Right lobe of liver (tissue), 6 donors: ENCODE results near the gene RHOJ. TPM values are rescaled to one million over a fixed set of nuclear protein-coding genes. Genes with fewer than 3 reads are reported as not detected.

Experiments used
- ATAC-seq, 4 donors: fragments of 200-7000 bp; cut with Tn5 transposase; one replicate each; pipeline ENCODE4 v1.9.1; 2020; ENCODE audit warnings: mild to moderate bottlenecking in 4 of 4, moderate library complexity in 4 of 4
- DNase-seq, 3 donors: peaks; one replicate each; pipeline ENCODE4 v3.0.0-alpha.2; 2020
- H3K27ac ChIP-seq, 3 donors: fragments of 200-600 bp; one replicate each; pipeline ENCODE4 v1.8.0; 2022
- H3K27me3 ChIP-seq, 2 donors: fragments of 200-600 bp; one replicate each; pipeline ENCODE4 v1.8.0; 2022
- H3K36me3 ChIP-seq, 4 donors: fragments of 200-600 bp; sonication (generic) in 1 of 4; one replicate each; pipeline versions ENCODE4 v1.5.1 to v1.8.0; 2017 to 2022; ENCODE audit warnings: control low read depth in 1 of 4
- H3K4me1 ChIP-seq, 4 donors: fragments of 200-600 bp; sonication (generic) in 1 of 4; one replicate each; pipeline versions ENCODE4 v1.5.1 to v1.8.0; 2017 to 2022; ENCODE audit warnings: control low read depth in 1 of 4
- H3K4me3 ChIP-seq, 3 donors: fragments of 200-600 bp; one replicate each; pipeline ENCODE4 v1.8.0; 2022
- H3K9me3 ChIP-seq, 4 donors: fragments of 200-600 bp; sonication (generic) in 1 of 4; one replicate each; pipeline versions ENCODE4 v1.5.1 to v1.8.0; 2017 to 2022; ENCODE audit warnings: control low read depth in 1 of 4
- POLR2A ChIP-seq: fragments of 450-650 bp; IDR thresholded peaks from one replicate; pipeline ENCODE4 v1.6.1; 2017; ENCODE audit warnings: antibody characterized with exemption, mild to moderate bottlenecking
- WGBS: methylation state at CpG from one replicate; pipeline ENCODE4 v1.1.6; 2018; ENCODE audit warnings: low coverage, low lambda C conversion rate; ENCODE audit not compliant: insufficient coverage; ENCODE audit errors: missing lambda C conversion rate; 5-methylcytosine and 5-hydroxymethylcytosine counted together
- intact Hi-C, 2 donors: fragments of 100-400 bp; cut with DNase I; formaldehyde crosslinking; loops; one replicate each; pipeline versions ENCODE4 v1.11.2 to v1.14.1; 2022
- total RNA-seq, 6 experiments: library from RNA; depleted of rRNA in 2 of 6; stranded (reverse); fragments of >200 nt in 2 of 6; fragmentation: NEBNext Ultra II Directional in 3 of 6; extraction: Animal tissue kit (Norgen Biotek cat#: 25700) in 3 of 6; gene quantifications; one replicate each; pipeline versions ENCODE4 v1.1.0 to v1.2.4, GENCODE V29; 2016 to 2023
- TF ChIP-seq, protein P1 (sequence below), 4 donors: fragments of 200-600 bp in 3 of 4; fragments of 450-650 bp in 1 of 4; IDR thresholded peaks; one replicate each; pipeline versions ENCODE4 v1.5.1 to v1.8.0; 2016 to 2022; ENCODE audit warnings: antibody characterized with exemption in 4 of 4, mild to moderate bottlenecking in 2 of 4
- donor health status: DM: no; HTN: yes; CAD: no.
- donor health status: DM: no; HTN: no; CAD: no.
- donor health status: DM: no; HTN: no; CAD: no.
- donor health status: DM: no; HTN: yes; CAD: no.
- donor health status: DM: no; HTN: yes; CAD: no.

RHOJ gene
- total RNA-seq, 6 experiments from 2014 or later, result 1.7 to 6.0 (median 2.9) TPM

DNA sequence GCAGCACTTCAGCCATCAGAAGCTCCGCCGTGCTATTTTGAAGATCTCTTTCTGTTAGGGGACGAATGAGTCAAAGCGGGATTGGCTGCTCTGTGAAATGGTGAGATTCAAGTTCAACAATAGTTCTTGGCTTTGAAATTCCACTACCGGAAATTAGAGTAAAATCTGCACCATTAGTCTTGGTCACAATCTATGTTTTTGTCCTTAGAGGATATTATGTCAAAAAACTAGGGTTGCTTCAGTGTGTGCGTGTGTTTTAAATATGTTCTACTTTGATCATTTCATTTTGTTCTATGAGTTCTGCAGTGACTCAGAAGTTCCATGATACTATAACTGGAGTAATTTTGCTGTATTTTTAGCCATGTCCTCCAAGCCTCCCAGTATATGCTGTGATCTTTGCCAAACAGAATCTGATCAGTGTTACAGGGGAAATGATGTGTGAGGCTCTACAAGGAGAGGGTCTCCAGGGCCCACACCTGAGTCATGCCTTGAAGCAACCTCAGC lies 91.9 kb downstream of the RHOJ start:
- WGBS, result 76% methylated on average over 6 of the region's 6 CpGs
- H3K9me3 ChIP-seq, result no peaks in the 10 kb centered on the region
- ATAC-seq (no peak), DNase-seq (no peak)
- H3K4me3 ChIP-seq, result no peak overlapping the region
- intact Hi-C loops, result no loop called here
- TF ChIP-seq, protein P1, sequence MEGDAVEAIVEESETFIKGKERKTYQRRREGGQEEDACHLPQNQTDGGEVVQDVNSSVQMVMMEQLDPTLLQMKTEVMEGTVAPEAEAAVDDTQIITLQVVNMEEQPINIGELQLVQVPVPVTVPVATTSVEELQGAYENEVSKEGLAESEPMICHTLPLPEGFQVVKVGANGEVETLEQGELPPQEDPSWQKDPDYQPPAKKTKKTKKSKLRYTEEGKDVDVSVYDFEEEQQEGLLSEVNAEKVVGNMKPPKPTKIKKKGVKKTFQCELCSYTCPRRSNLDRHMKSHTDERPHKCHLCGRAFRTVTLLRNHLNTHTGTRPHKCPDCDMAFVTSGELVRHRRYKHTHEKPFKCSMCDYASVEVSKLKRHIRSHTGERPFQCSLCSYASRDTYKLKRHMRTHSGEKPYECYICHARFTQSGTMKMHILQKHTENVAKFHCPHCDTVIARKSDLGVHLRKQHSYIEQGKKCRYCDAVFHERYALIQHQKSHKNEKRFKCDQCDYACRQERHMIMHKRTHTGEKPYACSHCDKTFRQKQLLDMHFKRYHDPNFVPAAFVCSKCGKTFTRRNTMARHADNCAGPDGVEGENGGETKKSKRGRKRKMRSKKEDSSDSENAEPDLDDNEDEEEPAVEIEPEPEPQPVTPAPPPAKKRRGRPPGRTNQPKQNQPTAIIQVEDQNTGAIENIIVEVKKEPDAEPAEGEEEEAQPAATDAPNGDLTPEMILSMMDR (IDR thresholded peaks at IDR 0.05), result no peak
- TF ChIP-seq POLR2A, result no peak
- no peaks in the 10 kb centered on the region for H3K36me3 ChIP-seq
- H3K4me1 ChIP-seq, result no peaks in the 10 kb centered on the region
- no peak overlapping the region for H3K27ac ChIP-seq
- H3K27me3 ChIP-seq, result no peaks in the 10 kb centered on the region

DNA sequence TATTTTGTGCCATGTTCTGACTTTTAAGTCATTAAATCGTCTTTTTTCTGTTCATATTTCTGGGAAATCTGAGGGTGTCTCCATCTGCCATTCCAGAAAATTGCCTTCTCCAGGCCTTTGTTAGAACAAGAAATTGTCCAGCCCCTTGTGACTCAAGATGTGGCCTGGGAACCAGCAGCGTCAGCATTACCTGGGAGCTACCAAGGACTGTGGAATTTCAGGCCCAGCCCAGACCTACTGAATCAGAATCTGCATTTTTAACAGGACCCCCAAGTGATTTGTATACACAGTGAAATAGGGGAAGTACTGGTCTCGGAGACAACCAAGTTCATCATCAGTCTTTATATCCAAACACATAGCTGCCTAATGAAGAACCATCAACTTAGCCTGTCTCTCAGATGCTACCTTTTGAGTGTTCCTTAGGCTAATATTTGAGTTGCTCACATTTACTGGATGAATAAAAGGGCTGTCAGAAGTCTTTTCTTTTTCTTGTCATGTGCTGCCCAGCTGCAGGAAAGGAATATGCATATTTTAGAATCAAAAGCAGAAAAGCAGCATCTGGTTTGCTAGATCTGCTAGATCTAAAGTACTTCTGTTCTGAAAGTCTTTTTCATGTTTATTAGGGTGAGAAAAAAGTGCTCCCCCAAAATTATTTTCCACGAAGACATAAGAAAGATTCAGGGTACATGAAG lies 93.3 kb downstream of the RHOJ start:
- intact Hi-C loops, result no loop called here
- Histone ChIP-seq H3K36me3 (no peaks in the 10 kb centered on the region), H3K27ac (no peak overlapping the region), H3K9me3 (no peaks in the 10 kb centered on the region), H3K4me1 (no peaks in the 10 kb centered on the region), H3K4me3 (no peak overlapping the region), H3K27me3 (no peaks in the 10 kb centered on the region)
- 54% methylated on average over 4 of the region's 4 CpGs for WGBS
- DNase-seq (no peak), ATAC-seq (no peak)
- TF ChIP-seq, protein P1 (IDR thresholded peaks at IDR 0.05), result no peak
- no peak for TF ChIP-seq POLR2A

DNA sequence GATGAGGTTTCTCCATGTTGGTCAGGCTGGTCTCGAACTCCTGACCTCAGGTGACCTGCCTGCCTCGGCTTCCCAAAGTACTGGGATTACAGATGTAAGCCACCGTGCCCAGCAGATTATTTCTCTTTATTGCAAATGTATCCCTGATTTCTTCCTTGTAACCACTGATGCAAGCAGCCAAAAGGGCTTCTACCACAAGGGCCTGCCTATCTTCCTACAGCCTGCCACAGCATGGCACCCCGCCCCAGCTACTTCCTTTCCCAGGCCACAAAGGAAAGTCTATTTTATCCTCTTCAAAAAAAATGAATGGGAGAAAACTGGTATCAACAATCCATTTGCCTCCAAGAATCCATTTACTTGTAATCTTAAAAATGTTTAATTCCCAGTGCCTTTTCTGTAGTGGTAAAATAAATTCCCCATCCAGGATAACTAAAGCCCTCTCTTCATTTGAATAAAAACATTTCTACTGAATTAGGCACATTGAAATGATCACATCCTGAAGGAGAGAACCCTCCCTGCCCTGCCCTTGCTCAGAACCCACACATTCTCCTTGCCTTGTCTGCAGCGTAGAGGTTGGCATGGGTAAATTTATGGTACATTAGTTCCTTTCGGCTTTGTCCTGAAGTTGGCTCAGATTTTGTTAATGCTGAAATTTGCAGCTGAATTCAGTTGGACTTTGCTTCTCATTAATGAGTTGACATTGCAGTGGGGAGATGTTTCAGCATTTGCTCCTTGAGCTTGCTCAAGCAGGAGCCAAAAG lies 95.3 kb downstream of the RHOJ start:
- Histone ChIP-seq H3K27ac (no peak overlapping the region), H3K36me3 (no peaks in the 10 kb centered on the region), H3K4me1 (no peaks in the 10 kb centered on the region), H3K27me3 (no peaks in the 10 kb centered on the region), H3K9me3 (no peaks in the 10 kb centered on the region), H3K4me3 (no peak overlapping the region)
- WGBS, result 52% methylated on average over 5 of the region's 6 CpGs
- intact Hi-C loops, result no loop called here
- ATAC-seq (no peak), DNase-seq (no peak)
- TF ChIP-seq, protein P1 (IDR thresholded peaks at IDR 0.05), result no peak
- TF ChIP-seq POLR2A, result no peak

GRCh38 chr14:63300854-63301253 lies 96.6 kb downstream of the RHOJ start:
- Histone ChIP-seq H3K27me3 (no peaks in the 10 kb centered on the region), H3K4me3 (no peak overlapping the region), H3K36me3 (no peaks in the 10 kb centered on the region), H3K4me1 (no peaks in the 10 kb centered on the region), H3K9me3 (no peaks in the 10 kb centered on the region), H3K27ac (no peak overlapping the region)
- DNase-seq (no peak), ATAC-seq (no peak)
- no peak for TF ChIP-seq POLR2A
- TF ChIP-seq, protein P1 (IDR thresholded peaks at IDR 0.05), result no peak
- WGBS, result 43% methylated on average over 2 of the region's 2 CpGs
- intact Hi-C loops, result no loop called here
